GDM1 (cell line): ENCODE data around the gene C2CD5.
"Not testable (repeated sequence)": the region's sequence is repeated elsewhere in the genome, so short reads cannot be mapped to it uniquely, and the experiment has no call there.

Source experiments
- DNase-seq: peaks from one replicate; lab custom pipeline; 2025; lab: John Stamatoyannopoulos, UW

The C2CD5 gene

GRCh38 chr12:22477894-22478287 is 66.5 kb downstream of the C2CD5 start:
- DNase-seq, result no peak

GRCh38 chr12:22477166-22477893 is 67.0 kb downstream of the C2CD5 start:
- no peak for DNase-seq

GRCh38 chr12:22476133-22476532 is 68.2 kb downstream of the C2CD5 start:
- no peak for DNase-seq

GRCh38 chr12:22474970-22475720 is 69.2 kb downstream of the C2CD5 start:
- DNase-seq, result no peak

- no peak for DNase-seq
Observed at GRCh38 chr12:22473212-22473611, 71.1 kb downstream of the C2CD5 start.

- DNase-seq, result no peak
Observed at GRCh38 chr12:22467190-22467589, 77.2 kb downstream of the C2CD5 start.

- DNase-seq, result no peak
Observed at GRCh38 chr12:22463306-22463705, 81.0 kb downstream of the C2CD5 start.

GRCh38 chr12:22461786-22462185 is 82.6 kb downstream of the C2CD5 start:
- DNase-seq, result no peak

GRCh38 chr12:22459838-22460490 is 84.4 kb downstream of the C2CD5 start:
- peak; percentile 4 for DNase-seq

- no peak for DNase-seq
Observed at GRCh38 chr12:22458298-22458937, 85.9 kb downstream of the C2CD5 start.

- no peak for DNase-seq
Observed at GRCh38 chr12:22457085-22457484, 87.3 kb downstream of the C2CD5 start.

GRCh38 chr12:22453511-22453910 is 90.8 kb downstream of the C2CD5 start:
- DNase-seq, result no peak

- no peak for DNase-seq
Observed at GRCh38 chr12:22447223-22447622, 97.1 kb downstream of the C2CD5 start.

- not testable (repeated sequence) for DNase-seq
Observed at GRCh38 chr12:22444317-22444665, 100.1 kb downstream of the C2CD5 start.

GRCh38 chr12:22443379-22444316 is 100.7 kb downstream of the C2CD5 start:
- DNase-seq, result peak; percentile 35

GRCh38 chr12:22437031-22437806 is 107.1 kb downstream of the C2CD5 start:
- DNase-seq, result no peak

- DNase-seq, result no peak
Observed at GRCh38 chr12:22435583-22435982, 108.8 kb downstream of the C2CD5 start.

- no peak for DNase-seq
Observed at GRCh38 chr12:22431693-22432251, 112.6 kb downstream of the C2CD5 start.

GRCh38 chr12:22416801-22417200 is 127.5 kb downstream of the C2CD5 start:
- no peak for DNase-seq
